Renal pelvis (tissue), 12 donors: ENCODE data around the gene DISP2. TPM values are rescaled to one million over a fixed set of nuclear protein-coding genes. Genes with fewer than 3 reads are reported as not detected.

Source experiments
- DNase-seq: peaks from one replicate; pipeline ENCODE4 v3.0.0-alpha.2; 2013
- long read RNA-seq, 16 experiments: transcript quantifications; one replicate each; lab custom pipeline, GENCODE V29; 2026
- polyA plus RNA-seq, 3 donors: library from polyadenylated mRNA; unstranded; fragments of 120-200 nt; gene quantifications; one replicate each; pipeline ENCODE4 v1.2.1, GENCODE V29; 2013; ENCODE audit not compliant: insufficient read length in 3 of 3

The DISP2 gene
- under 1 TPM; 0.16 to 0.58 (median 0.44) TPM for polyA plus RNA-seq
- long read RNA-seq, donor 1, result 0 reads
- long read RNA-seq, donor 2, result 0 reads
- long read RNA-seq, donor 3, result 0 reads
- long read RNA-seq, donor 4, result 0 reads
- long read RNA-seq, donor 5, result 0 reads
- long read RNA-seq, donor 6, result 0 reads
- long read RNA-seq, donor 7, result 0 reads
- long read RNA-seq, donor 8, full-length matches to known transcripts, result 2 of 2 reads
- long read RNA-seq, donor 8, partial matches to known transcripts, result 0 of 2 reads
- long read RNA-seq, donor 8, other reads (novel, unspliced or antisense), result 0 of 2 reads
- long read RNA-seq, donor 9, result 0 reads
- long read RNA-seq, donor 10, result 0 reads
- long read RNA-seq, donor 11, result 0 reads
- long read RNA-seq, donor 12, result 0 reads
- long read RNA-seq, donor 13, result 0 reads
- long read RNA-seq, donor 14, result 0 reads
- long read RNA-seq, donor 15, result 0 reads
- long read RNA-seq, donor 16, result 0 reads

GRCh38 chr15:40357723-40358470 is at the start of gene DISP2:
Gene DISP2, plus strand, starts transcription at chr15:40358219. Its CDS starts 103 bp downstream, at chr15:40358322.
- DNase-seq, result peak; percentile 75

- DNase-seq, result no peak
These were observed 48.6 kb upstream of the DISP2 start for GRCh38 chr15:40309344-40309862.

GRCh38 chr15:40310001-40310959 is 47.7 kb upstream of the DISP2 start:
- peak; percentile 38 for DNase-seq

- no peak for DNase-seq
These were observed 47.0 kb upstream of the DISP2 start for GRCh38 chr15:40310993-40311392.

GRCh38 chr15:40312370-40313158 is 45.5 kb upstream of the DISP2 start:
- no peak for DNase-seq

- peak; percentile 28 for DNase-seq
These were observed 44.3 kb upstream of the DISP2 start for GRCh38 chr15:40313531-40314398.

GRCh38 chr15:40314723-40315276 is 43.2 kb upstream of the DISP2 start:
- DNase-seq, result no peak

- no peak for DNase-seq
These were observed 41.1 kb upstream of the DISP2 start for GRCh38 chr15:40316931-40317330.

GRCh38 chr15:40317580-40317979 is 40.4 kb upstream of the DISP2 start:
- no peak for DNase-seq

- no peak for DNase-seq
These were observed 37.6 kb upstream of the DISP2 start for GRCh38 chr15:40320409-40320808.

- no peak for DNase-seq
These were observed 37.1 kb upstream of the DISP2 start for GRCh38 chr15:40320931-40321371.

- no peak for DNase-seq
These were observed 35.3 kb upstream of the DISP2 start for GRCh38 chr15:40322531-40323238.

GRCh38 chr15:40323239-40323952 is 34.6 kb upstream of the DISP2 start, which contains the start of gene INAFM2:
Gene INAFM2, plus strand, starts transcription at chr15:40323692. Its CDS starts 364 bp downstream, at chr15:40324056.
- DNase-seq, result peak; percentile 96

GRCh38 chr15:40323953-40324937 is 33.8 kb upstream of the DISP2 start:
- DNase-seq, result no peak

- DNase-seq, result no peak
These were observed 32.8 kb upstream of the DISP2 start for GRCh38 chr15:40325188-40325587.

GRCh38 chr15:40325700-40326099 is 32.3 kb upstream of the DISP2 start:
- no peak for DNase-seq
